Stimulated activated CD4-positive, alpha-beta T cell treated with anti-CD3 and anti-CD28 coated beads, Interleukin-4, amount 100 ng/mL, for 24 hours (primary cell): ENCODE results near the gene BTF3.
"Not testable (repeated sequence)": the region's sequence is repeated elsewhere in the genome, so short reads cannot be mapped to it uniquely, and the experiment has no call there.

Source experiments
- DNase-seq: peaks from one replicate; pipeline ENCODE4 v3.0.0-alpha.2; 2020

Gene BTF3

GRCh38 chr5:73486119-73486899, 11.9 kb upstream of the BTF3 start:
- DNase-seq, result no peak

- not testable (repeated sequence) for DNase-seq
Observed at GRCh38 chr5:73487257-73487656, 11.0 kb upstream of the BTF3 start.

- DNase-seq, result no peak
Observed at GRCh38 chr5:73487815-73488214, 10.4 kb upstream of the BTF3 start.

- DNase-seq, result no peak
Observed at GRCh38 chr5:73488806-73489205, 9.4 kb upstream of the BTF3 start.

DNA sequence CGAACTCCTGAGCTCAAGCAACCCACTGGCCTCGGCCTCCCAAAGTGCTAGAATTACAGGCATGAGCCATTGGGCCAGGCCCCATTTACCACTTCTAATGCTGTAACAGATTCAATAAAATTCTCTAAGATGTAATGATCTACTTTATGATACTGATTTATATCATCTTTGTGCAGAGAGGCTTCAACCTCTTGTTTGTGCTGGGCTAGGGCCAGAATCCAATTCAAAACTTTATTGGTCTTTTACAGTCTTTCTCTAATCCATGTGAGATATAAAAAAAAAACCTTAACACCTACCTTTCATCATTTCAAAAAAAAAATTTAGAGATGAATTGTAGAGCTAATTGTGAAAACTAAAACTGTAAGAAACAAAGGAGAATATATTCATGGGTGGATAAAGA, 8.2 kb upstream of the BTF3 start:
- DNase-seq, result no peak

GRCh38 chr5:73491155-73491554, 7.1 kb upstream of the BTF3 start:
- DNase-seq, result no peak

- no peak for DNase-seq
Observed at GRCh38 chr5:73493421-73493820, 4.8 kb upstream of the BTF3 start.

DNA sequence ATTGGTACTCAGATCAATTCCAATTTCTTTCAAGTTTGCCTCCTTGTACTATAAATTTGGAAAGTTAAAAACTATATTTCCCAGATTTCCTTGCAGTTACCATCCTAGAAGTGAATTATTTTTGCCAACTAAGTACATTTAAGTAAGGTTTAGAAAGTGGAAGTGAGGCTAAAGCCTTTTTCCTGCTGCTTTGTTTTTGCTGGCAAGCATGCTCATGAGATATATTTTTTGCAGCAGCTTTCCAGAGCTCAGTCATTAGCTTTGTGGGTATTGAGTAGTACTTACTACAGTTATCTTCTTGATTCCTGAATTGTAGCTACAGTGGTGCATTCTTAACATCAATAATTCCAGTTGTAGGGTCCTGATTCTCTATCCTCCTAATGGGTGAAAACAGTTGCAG, 3.5 kb upstream of the BTF3 start:
- DNase-seq, result no peak

DNA sequence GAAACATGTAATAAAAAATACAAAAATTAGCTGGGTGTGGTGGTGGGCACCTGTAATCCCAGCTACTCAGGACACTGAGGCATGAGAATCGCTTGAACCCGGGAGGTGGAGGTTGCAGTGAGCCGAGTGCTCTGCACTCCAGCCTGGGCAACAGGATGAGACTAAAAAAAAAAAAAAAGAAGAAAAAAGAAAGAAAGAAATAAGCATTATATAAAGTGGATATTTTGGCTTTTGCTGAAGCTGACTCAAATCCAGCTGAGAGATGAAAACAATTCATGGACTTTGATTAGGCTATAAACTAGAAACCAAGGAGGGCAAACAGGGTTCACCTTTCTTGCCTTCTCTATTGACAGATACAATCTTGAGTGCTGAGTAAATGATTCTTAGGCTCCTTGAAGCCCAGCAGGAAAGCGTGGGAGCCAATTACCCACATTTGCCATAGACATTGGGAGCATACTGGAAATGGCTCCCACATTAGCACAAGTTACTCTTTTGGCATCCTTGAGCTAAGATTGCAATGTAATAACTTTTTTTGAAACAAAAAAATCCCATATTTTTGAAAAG, 2.4 kb upstream of the BTF3 start:
- no peak for DNase-seq

DNA sequence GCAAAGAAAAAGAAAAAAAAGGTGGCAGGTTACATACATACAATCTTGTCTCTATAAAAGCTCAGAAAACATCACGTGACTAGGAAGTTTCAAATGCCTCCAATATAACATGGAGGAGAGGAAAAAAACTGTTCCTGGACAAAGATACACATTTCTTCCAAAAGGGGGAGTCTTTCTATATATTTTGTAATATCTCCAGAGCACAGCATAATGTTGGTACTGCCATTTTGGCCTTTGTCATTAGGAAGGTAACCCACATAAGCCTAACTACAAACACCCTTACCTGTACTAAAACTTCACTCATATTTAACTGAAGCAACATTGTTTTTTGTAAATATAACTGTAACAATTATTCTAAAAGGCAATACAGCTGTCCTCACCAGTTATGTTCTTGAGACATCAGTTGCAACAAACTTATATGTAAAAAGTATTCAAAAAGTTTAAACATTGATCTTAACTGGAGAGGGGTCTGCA, 1.2 kb upstream of the BTF3 start:
- DNase-seq, result no peak

GRCh38 chr5:73497497-73498056, 665 bp upstream of the BTF3 start:
- DNase-seq, result no peak

- no peak for DNase-seq
Observed at GRCh38 chr5:73499187-73499586, 945 bp downstream of the BTF3 start.

DNA sequence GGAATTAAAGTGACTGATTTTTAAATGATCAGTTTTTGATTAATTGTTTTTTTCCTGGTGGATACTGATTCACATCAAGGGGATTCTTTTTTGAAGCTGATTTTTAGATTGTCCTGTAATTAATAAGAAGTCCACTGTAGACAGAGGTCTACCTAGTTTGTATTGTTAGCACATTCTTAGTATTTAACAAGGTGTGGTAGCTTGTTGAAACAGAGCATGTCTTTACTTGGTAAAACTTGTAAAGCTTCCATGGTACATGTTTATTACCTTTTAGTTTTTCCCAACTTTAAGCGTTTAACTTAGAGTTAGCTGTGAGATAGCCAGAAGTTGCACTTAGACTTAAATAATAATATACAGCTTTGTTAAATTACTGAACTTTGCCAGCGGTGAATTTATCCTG, 1.5 kb downstream of the BTF3 start:
- no peak for DNase-seq

DNA sequence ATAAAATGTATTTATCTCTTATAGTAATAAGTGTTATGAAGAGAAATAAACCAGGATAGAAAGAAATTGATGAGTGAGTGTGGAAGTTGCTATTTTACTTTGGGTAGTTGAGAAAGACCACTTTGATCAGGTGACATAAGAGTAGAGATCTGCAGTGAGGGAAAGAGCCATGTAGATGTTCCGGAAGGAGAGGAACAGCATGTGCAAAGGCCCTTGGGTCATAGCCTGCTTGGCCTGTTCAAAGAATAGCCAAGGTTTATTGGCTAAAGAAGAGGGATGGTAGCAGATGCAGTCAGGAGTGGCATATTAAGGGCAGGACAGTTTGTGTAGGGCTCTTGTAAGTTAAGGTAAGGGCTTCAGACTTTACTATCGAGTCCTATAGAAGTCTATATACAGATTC, 3.2 kb downstream of the BTF3 start:
- no peak for DNase-seq

DNA sequence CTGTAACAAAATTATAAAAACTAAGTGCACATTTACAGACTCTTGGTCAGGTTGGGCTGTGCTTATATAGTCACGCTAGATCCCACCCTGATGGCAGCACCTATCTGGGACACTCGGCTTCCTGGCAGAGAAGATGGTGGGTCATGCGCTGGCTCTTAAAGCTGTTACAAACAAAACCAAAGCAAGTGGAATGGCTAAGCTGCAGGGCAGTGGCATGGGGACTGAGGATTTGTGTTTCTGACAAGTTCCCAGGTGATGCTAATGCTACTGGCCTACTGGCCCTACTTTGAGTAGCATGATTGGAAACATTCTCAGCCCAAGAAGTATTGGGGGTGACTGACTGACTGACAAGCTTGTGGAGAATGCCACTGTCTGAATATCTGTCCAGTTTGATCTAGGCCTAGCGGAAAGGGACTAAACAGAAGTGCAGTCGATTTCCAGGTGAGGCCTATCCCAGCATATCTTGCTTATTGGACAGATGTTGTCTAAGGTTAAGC, 8.3 kb downstream of the BTF3 start:
- no peak for DNase-seq

DNA sequence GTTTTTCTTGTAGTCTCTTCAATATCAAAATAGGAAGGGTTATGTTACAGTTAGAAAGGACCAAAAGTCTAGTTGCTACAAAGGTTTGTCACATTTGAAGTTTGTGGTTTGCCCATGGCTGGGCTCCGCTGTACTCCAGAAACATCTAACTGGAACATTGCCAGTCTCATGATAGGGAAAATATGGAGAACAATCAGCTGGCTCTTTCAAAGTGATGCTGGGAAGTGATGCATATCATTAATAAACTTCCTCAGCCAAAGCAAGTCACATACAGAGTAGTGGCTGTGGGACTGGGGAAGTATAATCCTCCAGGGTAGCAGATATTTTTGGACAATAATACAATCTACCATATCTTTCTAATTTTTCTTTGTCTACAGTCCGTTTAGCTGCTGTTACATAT, 8.8 kb downstream of the BTF3 start:
- no peak for DNase-seq

- DNase-seq, result not testable (repeated sequence)
Observed at GRCh38 chr5:73508521-73508920, 10.3 kb downstream of the BTF3 start.

GRCh38 chr5:73513996-73514395, 15.8 kb downstream of the BTF3 start:
- no peak for DNase-seq

GRCh38 chr5:73514418-73514817, 16.2 kb downstream of the BTF3 start:
- DNase-seq, result no peak

- no peak for DNase-seq
Observed at GRCh38 chr5:73515232-73515631, 17.0 kb downstream of the BTF3 start.

DNA sequence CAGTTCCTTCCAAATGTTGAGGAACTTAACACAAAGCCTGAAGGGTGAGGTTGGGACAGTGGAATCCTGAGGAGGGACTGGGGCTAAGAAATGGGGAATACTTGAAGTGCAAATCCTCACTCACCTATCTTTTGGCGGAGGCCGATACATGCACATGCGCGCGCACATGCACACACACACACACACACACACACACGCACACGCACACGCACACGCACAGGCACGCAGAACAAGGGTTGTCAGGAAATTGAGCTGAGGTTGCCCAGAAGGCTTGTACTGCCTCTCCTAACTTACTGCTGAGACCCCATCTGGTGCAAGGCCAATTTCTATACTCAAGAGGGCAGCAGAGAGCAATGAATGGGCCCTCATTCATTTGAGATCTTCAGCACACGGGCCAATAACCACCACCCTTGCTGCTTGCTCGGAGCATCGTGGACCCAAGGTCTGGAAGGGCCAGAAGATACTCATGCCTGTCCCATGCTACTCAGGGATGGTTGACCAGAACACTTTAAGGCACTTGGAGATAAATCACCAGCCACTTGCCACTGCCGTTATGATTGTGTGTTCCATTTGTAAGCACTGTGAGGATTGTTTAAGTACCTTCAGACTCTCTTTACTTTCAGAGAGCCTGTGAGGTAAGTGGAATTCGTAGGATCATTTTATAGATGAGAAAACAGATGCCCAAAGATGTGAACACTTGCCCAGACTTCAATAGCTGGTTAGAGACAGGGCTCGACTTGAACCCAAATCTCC, 21.5 kb downstream of the BTF3 start:
- DNase-seq, result peak; percentile 66

DNA sequence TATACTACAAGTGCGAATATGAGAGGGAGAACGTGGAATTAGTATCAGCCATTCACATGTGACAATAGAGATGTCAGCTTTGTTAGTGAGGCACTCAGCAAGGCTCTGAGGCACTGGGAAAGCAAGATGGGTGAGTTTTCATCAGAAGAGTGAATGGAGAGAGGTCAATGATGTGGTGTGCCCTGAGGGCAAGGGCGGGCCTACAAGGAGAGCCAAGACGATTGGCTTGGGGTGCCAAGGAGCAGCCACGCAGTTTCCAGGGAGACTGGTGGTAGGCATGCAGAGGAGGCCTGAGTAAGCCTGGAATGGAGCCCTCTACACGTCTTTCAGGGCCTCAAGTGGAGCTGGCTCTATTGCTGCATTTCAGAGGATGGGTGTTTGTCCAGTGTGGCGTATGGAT, 24.7 kb downstream of the BTF3 start:
- no peak for DNase-seq

DNA sequence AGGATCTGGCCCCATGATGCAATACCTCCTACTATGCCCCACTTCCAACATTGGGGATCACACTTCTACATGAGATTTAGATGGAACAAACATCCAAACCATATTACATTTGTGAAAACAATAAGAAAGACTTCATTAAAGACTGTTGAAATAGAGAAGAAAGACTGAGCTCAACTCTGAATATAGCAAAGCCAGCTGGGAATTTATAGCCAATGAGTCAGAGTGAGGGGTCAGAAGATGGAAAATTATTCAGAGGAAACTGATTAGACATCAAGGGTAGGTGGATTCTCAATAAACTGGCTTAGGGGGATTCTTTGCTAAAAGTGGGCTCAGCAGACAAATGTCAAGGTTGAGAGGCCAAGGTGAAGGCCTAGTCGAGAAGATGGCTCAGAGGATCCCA, 25.6 kb downstream of the BTF3 start:
- DNase-seq, result no peak
